Mesendoderm (in vitro differentiated cells): ENCODE measurements around the gene KIAA0408.

Experiments
- DNase-seq: peaks from one replicate; pipeline ENCODE4 v3.0.0; 2013
- H2AK5ac ChIP-seq: 2 replicates; pipeline ENCODE4 v1.6.1; 2013; ENCODE audit warnings: low read length, inconsistent platforms
- H2BK120ac ChIP-seq: 2 replicates; pipeline ENCODE4 v1.6.1; 2013; ENCODE audit warnings: low read depth, mild to moderate bottlenecking, low read length, moderate library complexity, mixed read lengths
- H2BK15ac ChIP-seq: replicated peaks from 2 replicates; pipeline ENCODE4 v1.6.1; 2013; ENCODE audit warnings: low read depth, mild to moderate bottlenecking, moderate library complexity
- H2BK5ac ChIP-seq: 2 replicates; pipeline ENCODE4 v1.6.1; 2013; ENCODE audit warnings: low read length, inconsistent platforms
- H3K18ac ChIP-seq: 2 replicates; pipeline ENCODE4 v1.6.1; 2013; ENCODE audit warnings: mild to moderate bottlenecking, low read length, mixed read lengths
- H3K23ac ChIP-seq: one replicate; pipeline ENCODE4 v1.6.1; 2013; ENCODE audit warnings: low read length
- H3K27ac ChIP-seq: 2 replicates; pipeline ENCODE4 v1.5.1; 2013; ENCODE audit warnings: low read depth, mild to moderate bottlenecking, inconsistent platforms, low read length, moderate library complexity
- H3K27me3 ChIP-seq: 2 replicates; pipeline ENCODE4 v1.6.1; 2013; ENCODE audit warnings: low read length, control low read depth, mild to moderate bottlenecking, inconsistent platforms; ENCODE audit not compliant: insufficient read depth, poor library complexity
- H3K36me3 ChIP-seq: 2 replicates; pipeline ENCODE4 v1.6.1; 2013; ENCODE audit warnings: low read length, inconsistent platforms; ENCODE audit not compliant: control insufficient read depth, insufficient read depth
- H3K4ac ChIP-seq: one replicate; pipeline ENCODE4 v1.6.1; 2013; ENCODE audit warnings: low read depth, mild to moderate bottlenecking, low read length, moderate library complexity
- H3K4me1 ChIP-seq: 2 replicates; pipeline ENCODE4 v1.6.1; 2013; ENCODE audit warnings: low read depth, low read length, inconsistent platforms; ENCODE audit not compliant: control insufficient read depth
- H3K4me2 ChIP-seq: 2 replicates; pipeline ENCODE4 v1.6.1; 2013; ENCODE audit warnings: low read length
- H3K4me3 ChIP-seq: 2 replicates; pipeline ENCODE4 v1.5.1; 2013; ENCODE audit warnings: mild to moderate bottlenecking, low read length
- H3K56ac ChIP-seq: one replicate; pipeline ENCODE4 v1.6.1; 2013; ENCODE audit warnings: low read length
- H3K79me1 ChIP-seq: 2 replicates; pipeline ENCODE4 v1.6.1; 2013; ENCODE audit warnings: low read length, inconsistent platforms
- H3K79me2 ChIP-seq: 2 replicates; pipeline ENCODE4 v1.6.1; 2013; ENCODE audit warnings: mild to moderate bottlenecking, low read length; ENCODE audit not compliant: control insufficient read depth, insufficient read depth
- H3K9ac ChIP-seq: 2 replicates; pipeline ENCODE4 v1.6.1; 2013; ENCODE audit warnings: low read length, inconsistent platforms
- H4K5ac ChIP-seq: one replicate; pipeline ENCODE4 v1.6.1; 2013; ENCODE audit warnings: low read length
- H4K8ac ChIP-seq: one replicate; pipeline ENCODE4 v1.6.1; 2013; ENCODE audit warnings: low read depth, mild to moderate bottlenecking, control low read depth, low read length, moderate library complexity
- WGBS: extraction: QIAGEN DNeasy Blood & Tissue Kit; methylation state at CpG from one replicate; pipeline ENCODE4 v1.1.7; 2013; ENCODE audit warnings: low lambda C conversion rate, missing lambda C conversion rate; ENCODE audit not compliant: insufficient coverage; ENCODE audit errors: extremely low coverage; 5-methylcytosine and 5-hydroxymethylcytosine counted together

Gene KIAA0408

DNA sequence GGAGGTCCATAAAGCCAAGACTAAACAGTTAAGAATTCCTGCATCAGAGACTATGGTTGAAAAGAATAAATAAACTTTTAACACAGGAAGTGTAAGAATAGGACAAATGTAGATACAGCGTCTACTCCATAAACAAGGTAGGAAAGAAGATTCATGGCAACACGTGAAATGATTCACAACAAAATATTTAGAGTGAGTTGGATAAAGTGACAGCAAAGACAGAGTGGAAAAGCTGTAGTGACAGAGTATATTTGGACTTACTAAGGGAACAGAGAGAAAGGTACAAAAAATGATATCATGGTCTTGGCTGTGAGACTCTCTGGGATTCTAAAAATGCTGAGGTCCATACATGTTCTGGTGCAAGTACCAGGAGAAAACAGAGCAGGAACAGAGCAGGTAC, 21.9 kb upstream of the KIAA0408 start:
- H3K79me2 ChIP-seq, result no peaks in the 10 kb centered on the region
- no peak overlapping the region for H2AK5ac ChIP-seq
- no peak overlapping the region for H4K5ac ChIP-seq
- H3K23ac ChIP-seq, result no peak overlapping the region
- no peaks in the 10 kb centered on the region for H3K79me1 ChIP-seq
- no peak overlapping the region for H2BK15ac ChIP-seq
- no peak overlapping the region for H3K27ac ChIP-seq
- no peak overlapping the region for H2BK5ac ChIP-seq
- H4K8ac ChIP-seq, result no peak overlapping the region
- no peak overlapping the region for H3K4ac ChIP-seq
- WGBS, result no CpG with 5 or more reads among the region's 2 CpGs
- H3K36me3 ChIP-seq, result no peaks in the 10 kb centered on the region
- H3K18ac ChIP-seq, result no peak overlapping the region
- H3K27me3 ChIP-seq, result no peaks in the 10 kb centered on the region
- no peak overlapping the region for H3K9ac ChIP-seq
- no peak overlapping the region for H2BK120ac ChIP-seq
- no peak overlapping the region for H3K4me3 ChIP-seq
- H3K4me2 ChIP-seq, result no peak overlapping the region
- H3K4me1 ChIP-seq, result no peaks in the 10 kb centered on the region
- DNase-seq, result no peak
- H3K56ac ChIP-seq, result no peak overlapping the region

DNA sequence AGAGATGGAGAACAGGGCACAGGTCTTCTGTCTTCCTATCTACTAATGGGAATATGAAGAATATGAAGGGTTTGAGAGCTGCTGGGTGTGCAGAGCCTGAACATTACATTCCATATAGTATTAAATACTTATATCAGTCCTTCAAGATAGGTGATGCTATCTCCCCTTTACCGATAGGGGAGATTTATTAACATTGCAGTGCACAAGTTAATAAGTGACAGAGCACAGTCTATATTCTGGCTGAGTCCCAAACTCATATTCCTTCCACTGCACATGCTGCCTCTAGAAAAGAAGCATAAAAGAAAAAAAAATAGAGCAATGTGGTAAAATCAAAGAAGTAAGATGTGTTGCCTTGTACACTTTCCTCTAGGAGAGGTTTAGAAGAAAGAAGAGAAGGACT, 18.5 kb upstream of the KIAA0408 start:
- Histone ChIP-seq H3K9ac (no peak overlapping the region), H3K56ac (no peak overlapping the region), H4K5ac (no peak overlapping the region), H4K8ac (no peak overlapping the region), H2BK5ac (no peak overlapping the region), H3K4ac (no peak overlapping the region), H2BK120ac (no peak overlapping the region), H3K79me2 (no peaks in the 10 kb centered on the region), H3K79me1 (no peaks in the 10 kb centered on the region), H3K18ac (no peak overlapping the region), H3K23ac (no peak overlapping the region), H3K4me3 (no peak overlapping the region), H2AK5ac (no peak overlapping the region), H3K27ac (no peak overlapping the region), H2BK15ac (no peak overlapping the region), H3K27me3 (no peaks in the 10 kb centered on the region), H3K4me2 (no peak overlapping the region), H3K4me1 (no peaks in the 10 kb centered on the region), H3K36me3 (no peaks in the 10 kb centered on the region)
- WGBS, result no CpG with 5 or more reads among the region's 1 CpG
- DNase-seq, result no peak

DNA sequence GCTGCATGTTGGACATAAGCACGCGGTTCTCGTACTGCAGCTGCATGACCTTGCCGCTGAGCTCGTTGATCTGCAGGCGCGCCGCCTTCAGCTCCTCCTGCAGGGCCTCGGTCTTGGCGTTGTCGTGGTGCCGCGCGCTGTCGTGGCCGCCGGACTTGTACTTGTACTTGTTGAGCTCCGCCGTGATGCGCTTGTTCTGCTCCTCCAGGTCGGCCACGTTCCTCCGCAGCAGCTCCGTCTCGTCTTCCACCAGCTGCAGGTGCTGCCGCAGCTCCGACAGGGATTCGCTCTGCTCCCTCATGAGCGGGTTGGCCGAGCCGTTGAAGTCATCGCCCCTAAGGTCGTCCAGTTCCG, 16.6 kb upstream of the KIAA0408 start:
- no peaks in the 10 kb centered on the region for H3K27me3 ChIP-seq
- no CpG with 5 or more reads among the region's 34 CpGs for WGBS

DNA sequence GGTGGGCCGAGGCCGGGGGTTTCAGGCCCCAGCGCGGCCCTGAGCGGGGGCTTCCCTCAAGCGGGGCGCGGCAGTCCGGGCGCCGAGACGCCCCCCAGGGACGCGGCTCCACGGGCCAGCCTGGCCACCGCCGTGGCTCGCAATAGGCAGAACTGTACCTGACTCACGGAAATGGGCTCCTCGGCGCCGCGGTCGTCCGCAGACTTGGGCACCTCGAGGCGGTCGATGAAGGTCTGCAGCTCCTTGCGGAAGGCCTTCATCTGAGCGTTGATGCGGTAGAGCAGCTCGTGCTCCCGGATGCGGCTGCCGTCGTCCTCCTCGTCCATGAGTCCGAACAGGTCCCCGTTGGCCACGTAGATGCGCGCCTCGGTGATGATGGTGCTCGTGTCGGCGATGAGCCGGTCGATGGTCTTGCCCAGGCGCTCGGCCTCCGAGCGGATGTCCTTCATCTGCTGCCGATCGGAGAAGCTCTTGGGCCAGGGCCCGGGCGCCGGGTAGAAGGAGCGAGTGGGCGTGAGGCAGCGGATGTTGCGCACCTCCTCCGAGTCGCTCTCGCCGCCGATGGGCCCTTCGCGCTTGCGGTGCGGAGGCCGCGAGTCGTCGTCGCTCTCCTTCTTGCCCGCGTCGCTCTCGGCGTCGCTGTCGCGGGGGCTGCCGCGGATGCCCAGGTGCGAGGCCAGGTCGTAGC, 16.1 kb upstream of the KIAA0408 start:
- no peak overlapping the region for H3K27ac ChIP-seq
- no peak for DNase-seq
- H3K79me2 ChIP-seq, result no peaks in the 10 kb centered on the region
- no peak overlapping the region for H3K9ac ChIP-seq
- H3K56ac ChIP-seq, result no peak overlapping the region
- H2AK5ac ChIP-seq, result no peak overlapping the region
- H3K23ac ChIP-seq, result no peak overlapping the region
- H2BK5ac ChIP-seq, result no peak overlapping the region
- no peak overlapping the region for H2BK120ac ChIP-seq
- no peaks in the 10 kb centered on the region for H3K27me3 ChIP-seq
- no peak overlapping the region for H3K4ac ChIP-seq
- no peak overlapping the region for H3K4me3 ChIP-seq
- no peak overlapping the region for H2BK15ac ChIP-seq
- no peak overlapping the region for H3K4me2 ChIP-seq
- H3K18ac ChIP-seq, result no peak overlapping the region
- H3K4me1 ChIP-seq, result no peaks in the 10 kb centered on the region
- no CpG with 5 or more reads among the region's 87 CpGs for WGBS
- H4K8ac ChIP-seq, result no peak overlapping the region
- H3K79me1 ChIP-seq, result no peaks in the 10 kb centered on the region
- H4K5ac ChIP-seq, result no peak overlapping the region
- no peaks in the 10 kb centered on the region for H3K36me3 ChIP-seq

More for the DNA sequence above, 16.6 kb upstream of the KIAA0408 start:
- Histone ChIP-seq H3K23ac (no peak overlapping the region), H3K79me1 (no peaks in the 10 kb centered on the region), H3K27ac (no peak overlapping the region), H4K5ac (no peak overlapping the region), H3K4me2 (no peak overlapping the region), H3K56ac (no peak overlapping the region), H3K4me3 (no peak overlapping the region), H3K9ac (no peak overlapping the region), H3K4me1 (no peaks in the 10 kb centered on the region), H2BK5ac (no peak overlapping the region), H2BK120ac (no peak overlapping the region), H3K79me2 (no peaks in the 10 kb centered on the region), H3K36me3 (no peaks in the 10 kb centered on the region), H3K4ac (no peak overlapping the region), H2AK5ac (no peak overlapping the region), H2BK15ac (no peak overlapping the region), H4K8ac (no peak overlapping the region), H3K18ac (no peak overlapping the region)
- DNase-seq, result no peak

DNA sequence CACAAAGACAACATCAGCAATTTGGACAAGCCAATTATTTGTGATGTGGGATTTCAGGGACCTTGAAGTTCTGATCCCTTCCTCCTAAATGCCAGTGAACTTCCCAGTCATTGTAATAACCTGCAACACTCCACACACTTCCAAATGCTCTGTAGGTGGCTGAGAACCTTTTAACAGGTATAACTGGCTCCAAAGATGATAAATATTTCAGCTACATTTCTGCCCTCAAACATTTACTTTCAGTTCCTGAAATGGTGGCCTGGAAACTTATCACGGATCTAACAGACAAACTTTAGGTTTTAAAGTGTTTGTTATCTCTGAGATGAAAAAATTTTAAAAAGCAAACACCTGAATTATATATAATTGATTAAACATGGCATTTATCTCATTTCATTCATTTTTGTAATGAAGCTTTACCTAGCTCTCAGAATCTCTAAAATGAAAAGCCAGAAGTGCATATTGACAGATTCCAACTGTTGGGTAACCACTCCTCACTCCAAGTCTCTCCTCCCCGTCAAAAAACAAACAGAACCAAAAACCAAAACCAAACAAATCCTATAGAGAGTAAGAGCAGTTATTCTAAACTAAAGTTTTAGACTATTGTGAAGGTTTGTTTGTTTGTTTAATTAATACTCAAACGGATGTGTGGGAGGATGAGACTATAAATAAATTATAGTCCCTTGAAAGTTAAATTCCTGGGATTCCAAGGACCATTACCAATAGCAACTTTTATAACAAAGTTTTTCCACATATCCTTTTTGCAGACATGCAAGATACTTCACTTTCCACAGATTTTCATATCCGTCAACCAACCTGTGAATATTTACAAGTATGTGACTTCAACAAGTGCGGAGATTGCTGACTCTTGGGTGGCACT, 12.4 kb upstream of the KIAA0408 start:
- H3K9ac ChIP-seq, result no peak overlapping the region
- no peaks in the 10 kb centered on the region for H3K4me1 ChIP-seq
- no peak overlapping the region for H3K27ac ChIP-seq
- H4K8ac ChIP-seq, result no peak overlapping the region
- H2BK15ac ChIP-seq, result no peak overlapping the region
- no peak overlapping the region for H2BK120ac ChIP-seq
- no peak overlapping the region for H3K4me3 ChIP-seq
- H2AK5ac ChIP-seq, result no peak overlapping the region
- no peak overlapping the region for H3K56ac ChIP-seq
- H3K79me2 ChIP-seq, result no peaks in the 10 kb centered on the region
- no peak overlapping the region for H4K5ac ChIP-seq
- no peak overlapping the region for H3K23ac ChIP-seq
- H3K27me3 ChIP-seq, result no peaks in the 10 kb centered on the region
- H3K18ac ChIP-seq, result no peak overlapping the region
- H2BK5ac ChIP-seq, result no peak overlapping the region
- no peak overlapping the region for H3K4me2 ChIP-seq
- H3K4ac ChIP-seq, result no peak overlapping the region
- WGBS, result no CpG with 5 or more reads among the region's 5 CpGs
- no peaks in the 10 kb centered on the region for H3K36me3 ChIP-seq
- no peaks in the 10 kb centered on the region for H3K79me1 ChIP-seq
- no peak for DNase-seq
